Skin of body (tissue), 2 donors: ENCODE measurements around the gene ORM1. TPM values are rescaled to one million over a fixed set of nuclear protein-coding genes. Genes with fewer than 3 reads are reported as not detected.
"Not testable (repeated sequence)": the region's sequence is repeated elsewhere in the genome, so short reads cannot be mapped to it uniquely, and the experiment has no call there.

ENCODE experiments used
- DNase-seq: peaks from one replicate; lab custom pipeline; 2025; lab: John Stamatoyannopoulos, UW
- total RNA-seq: library from RNA; depleted of rRNA; stranded (reverse); fragments of >200 nt; gene quantifications from one replicate; pipeline ENCODE4 v1.2.3, GENCODE V29; 2014

Gene ORM1
- total RNA-seq, 1 donor from 2014 or later, result 4.8 TPM

GRCh38 chr9:114304416-114305188, 18.3 kb upstream of the ORM1 start:
- no peak for DNase-seq

GRCh38 chr9:114307899-114308267, 15.0 kb upstream of the ORM1 start:
- DNase-seq, result no peak

- no peak for DNase-seq
These were observed 14.4 kb upstream of the ORM1 start for GRCh38 chr9:114308361-114308950.

- no peak for DNase-seq
These were observed 13.8 kb upstream of the ORM1 start for GRCh38 chr9:114309096-114309495.

- DNase-seq, result no peak
These were observed 12.1 kb upstream of the ORM1 start for GRCh38 chr9:114310471-114311450.

GRCh38 chr9:114311571-114312512, 11.1 kb upstream of the ORM1 start:
- DNase-seq, result no peak

GRCh38 chr9:114312513-114312875, 10.4 kb upstream of the ORM1 start:
- DNase-seq, result no peak

GRCh38 chr9:114313186-114313585, 9.7 kb upstream of the ORM1 start:
- no peak for DNase-seq

GRCh38 chr9:114314256-114314867, 8.5 kb upstream of the ORM1 start:
- DNase-seq, result no peak

GRCh38 chr9:114314881-114315722, 7.8 kb upstream of the ORM1 start:
- no peak for DNase-seq

- DNase-seq, result no peak
These were observed 7.1 kb upstream of the ORM1 start for GRCh38 chr9:114315723-114316363.

GRCh38 chr9:114316605-114317230, 6.2 kb upstream of the ORM1 start:
- DNase-seq, result no peak

- no peak for DNase-seq
These were observed 5.1 kb upstream of the ORM1 start for GRCh38 chr9:114317665-114318357.

GRCh38 chr9:114318416-114318815, 4.5 kb upstream of the ORM1 start:
- DNase-seq, result no peak

- DNase-seq, result no peak
These were observed 3.8 kb upstream of the ORM1 start for GRCh38 chr9:114319147-114319546.

- not testable (repeated sequence) for DNase-seq
These were observed 2.2 kb upstream of the ORM1 start for GRCh38 chr9:114320710-114321109.

GRCh38 chr9:114321759-114322158, 1.1 kb upstream of the ORM1 start:
- no peak for DNase-seq
